ENCODE data around the gene SAP25.
"Not testable (repeated sequence)": the region's sequence is repeated elsewhere in the genome, so short reads cannot be mapped to it uniquely, and the experiment has no call there.

The SAP25 gene

DNA sequence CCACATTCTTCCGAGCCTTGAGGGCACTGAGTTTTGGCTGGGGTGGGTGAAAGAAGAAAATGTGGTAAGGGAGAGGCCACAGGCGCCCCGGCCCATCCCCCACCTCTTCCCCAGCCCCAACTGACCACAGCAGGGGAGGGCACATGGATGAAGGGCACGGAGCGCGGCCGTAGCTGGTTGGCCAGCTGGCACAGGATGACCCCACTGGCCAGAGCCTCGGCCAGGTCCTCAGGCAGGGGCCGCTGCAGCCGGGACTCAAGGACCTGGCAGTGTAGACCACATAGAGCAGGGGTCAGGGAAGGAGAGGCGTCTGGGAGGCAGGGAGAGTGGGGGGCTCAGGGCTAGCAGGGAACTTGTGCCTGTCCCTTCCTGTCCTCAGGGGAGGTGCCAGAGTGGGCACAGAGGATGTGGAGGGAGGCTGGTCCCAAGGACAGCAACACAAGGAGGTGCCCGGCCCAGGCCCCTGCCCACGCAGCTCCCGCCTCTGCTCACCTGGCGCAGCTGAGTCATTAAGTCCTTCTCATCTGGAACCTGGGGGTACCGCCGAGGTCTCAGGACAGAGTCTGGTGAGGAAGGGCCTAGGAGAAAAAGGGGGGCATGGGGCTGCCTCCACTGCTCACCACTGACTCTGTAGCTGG, 2.2 kb upstream of the SAP25 start:
- DNase-seq (ENCODE audit: low read depth), result no peak

DNA sequence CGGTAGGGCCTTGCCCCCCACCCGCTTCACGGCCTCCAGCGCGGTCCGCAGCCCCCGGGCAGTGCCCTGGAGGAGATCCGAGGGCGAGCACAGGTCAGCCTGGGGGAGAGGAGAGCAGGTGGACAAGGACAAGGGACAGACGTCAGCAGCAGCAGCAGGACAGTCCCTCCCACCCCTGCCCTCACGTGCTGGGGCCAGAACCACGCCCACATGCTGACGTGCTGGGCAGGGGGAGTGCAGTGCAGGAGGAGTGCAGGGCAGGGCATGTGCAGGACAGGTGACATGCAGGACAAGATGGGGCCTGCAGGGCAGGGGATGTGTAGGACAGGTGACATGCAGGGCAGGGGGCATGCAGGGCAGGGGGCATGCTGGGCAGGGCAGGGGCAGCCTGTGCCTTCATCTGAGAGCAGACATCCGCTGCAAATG, 1.5 kb upstream of the SAP25 start:
- no peak for DNase-seq (ENCODE audit: low read depth)

GRCh38 chr7:100574362-100575205, 884 bp upstream of the SAP25 start:
- DNase-seq (ENCODE audit: low read depth), result no peak

GRCh38 chr7:100572949-100573675, 588 bp downstream of the SAP25 start:
- DNase-seq (ENCODE audit: low read depth), result no peak

- DNase-seq (ENCODE audit: low read depth), result no peak
Observed at GRCh38 chr7:100572281-100572948, 1.3 kb downstream of the SAP25 start.

GRCh38 chr7:100571829-100572116, 1.9 kb downstream of the SAP25 start:
- DNase-seq (ENCODE audit: low read depth), result no peak

- DNase-seq (ENCODE audit: low read depth), result no peak
Observed at GRCh38 chr7:100570954-100571828, 2.5 kb downstream of the SAP25 start.

DNA sequence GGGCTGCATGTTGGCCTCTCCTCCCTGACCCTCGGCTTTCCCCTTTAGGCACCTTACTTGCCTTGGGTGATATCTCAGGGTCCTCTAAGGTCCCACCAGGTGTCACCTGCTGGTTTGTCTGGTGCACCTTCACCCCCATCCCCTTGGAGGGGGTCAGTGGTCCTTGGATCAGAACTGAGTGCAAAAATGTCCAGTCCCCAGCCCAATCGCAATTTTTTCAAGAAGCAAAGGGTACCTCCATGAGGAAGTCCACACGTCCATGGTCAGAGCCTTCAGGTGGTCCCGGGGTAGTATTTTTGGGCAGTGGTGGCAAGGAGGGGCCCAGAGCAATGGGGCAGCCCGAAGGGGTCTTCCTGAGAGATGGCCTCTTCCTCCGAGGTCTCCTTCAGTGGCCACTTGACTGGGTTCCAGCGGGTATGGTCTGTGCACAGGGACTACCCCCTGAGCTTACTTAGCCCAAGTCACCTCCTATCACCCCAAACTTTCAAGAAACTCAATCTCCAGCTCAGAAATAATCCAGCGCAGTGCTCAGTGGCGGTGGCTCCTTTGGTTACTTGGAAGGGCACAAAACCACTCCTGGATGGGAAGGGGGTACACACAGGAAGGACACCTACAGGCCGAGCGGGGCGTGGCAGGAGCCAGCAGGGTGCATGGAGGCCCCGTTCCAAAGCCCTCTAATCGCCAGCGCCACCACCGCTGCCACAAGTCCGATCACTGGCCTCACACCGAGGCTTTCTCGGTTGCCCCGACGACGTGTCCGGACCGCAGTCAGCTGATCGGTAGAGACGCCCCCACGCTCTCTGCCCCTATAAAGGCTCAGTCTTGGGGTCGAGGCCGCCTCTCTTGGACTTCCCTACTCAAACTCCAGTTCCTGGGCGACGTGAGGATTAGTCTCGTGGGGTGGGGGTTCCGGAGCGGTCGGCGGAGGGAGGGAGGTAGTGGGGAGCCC, 4.5 kb downstream of the SAP25 start:
- DNase-seq (ENCODE audit: low read depth), result peak; percentile 53

- no peak for DNase-seq (ENCODE audit: low read depth)
Observed at GRCh38 chr7:100568176-100568895, 5.4 kb downstream of the SAP25 start.

- no peak for DNase-seq (ENCODE audit: low read depth)
Observed at GRCh38 chr7:100567751-100568175, 5.9 kb downstream of the SAP25 start.

- DNase-seq (ENCODE audit: low read depth), result peak; percentile 28
Observed at GRCh38 chr7:100567031-100567730, 6.5 kb downstream of the SAP25 start.

DNA sequence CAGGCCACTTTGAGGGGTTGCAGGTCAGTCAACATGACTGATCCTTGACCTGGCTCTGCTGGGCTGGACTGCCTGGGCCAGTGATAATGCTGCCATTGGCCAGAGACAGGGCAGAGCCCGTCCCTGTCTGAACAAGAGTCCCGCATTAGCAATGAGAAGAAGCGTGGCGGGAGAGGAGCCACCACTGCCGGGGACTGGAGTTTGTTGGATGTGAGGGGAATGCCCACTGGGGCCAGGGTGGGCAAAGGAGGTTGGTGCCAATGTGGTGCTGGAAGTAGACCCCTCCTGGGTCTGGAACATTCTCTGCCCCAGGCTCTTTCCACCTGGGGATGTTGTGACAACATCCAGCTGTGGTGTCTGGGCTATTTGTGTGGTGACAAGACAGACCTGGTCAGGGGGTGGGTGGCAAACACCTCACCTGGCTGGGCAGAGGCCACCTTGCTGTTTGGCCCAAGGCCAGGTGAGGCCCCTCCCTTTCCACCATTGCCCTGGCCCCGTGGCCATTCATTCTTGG, 7.6 kb downstream of the SAP25 start:
- no peak for DNase-seq (ENCODE audit: low read depth)

GRCh38 chr7:100565133-100565571, 8.5 kb downstream of the SAP25 start:
- DNase-seq (ENCODE audit: low read depth), result no peak

DNA sequence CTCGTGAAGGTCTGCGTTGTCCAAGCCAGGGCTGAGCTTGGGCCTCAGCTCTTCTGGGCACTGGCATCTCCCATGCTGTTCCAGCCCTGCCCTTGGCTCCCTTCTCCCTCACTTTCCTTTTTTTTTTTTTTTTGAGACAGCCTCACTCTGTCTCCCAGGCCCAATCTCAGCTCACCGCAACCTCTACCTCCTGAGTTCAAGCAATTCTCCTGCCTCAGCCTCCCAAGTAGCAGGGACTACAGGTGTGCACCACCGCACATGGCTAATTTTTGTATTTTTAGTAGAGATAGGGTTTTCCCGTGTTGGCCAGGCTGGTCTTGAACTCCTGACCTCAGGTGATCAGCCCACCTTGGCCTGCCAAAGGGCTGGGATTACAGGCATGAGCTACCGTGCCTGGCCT, 9.3 kb downstream of the SAP25 start:
- not testable (repeated sequence) for DNase-seq (ENCODE audit: low read depth)

DNA sequence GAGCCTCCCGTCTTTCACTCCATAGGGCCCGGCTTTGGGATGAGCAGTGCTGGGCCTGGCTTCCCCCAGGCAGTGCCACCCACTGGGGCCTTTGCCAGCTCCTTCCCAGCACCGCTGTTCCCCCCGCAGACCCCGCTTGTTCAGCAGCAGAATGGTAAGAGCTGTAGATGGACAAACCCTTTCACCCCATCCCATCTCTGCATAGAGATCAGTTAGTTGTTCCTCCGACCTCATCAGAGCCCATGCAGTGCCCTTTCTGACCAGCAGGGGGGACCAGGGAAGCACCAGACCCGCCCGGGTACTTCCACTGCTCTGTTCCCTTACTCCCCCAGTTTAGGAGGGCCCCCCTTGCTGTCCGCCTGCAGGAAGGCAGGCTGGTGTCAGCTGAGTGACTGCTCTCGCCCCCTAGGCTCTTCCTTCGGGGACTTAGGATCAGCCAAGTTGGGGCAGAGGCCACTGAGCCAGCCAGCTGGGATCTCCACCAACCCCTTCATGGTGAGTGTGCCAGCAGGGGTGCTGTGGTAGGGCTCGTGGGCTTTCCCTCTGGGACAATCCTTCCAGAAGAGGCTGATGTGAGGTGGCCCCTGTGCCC, 9.8 kb downstream of the SAP25 start:
- peak; percentile 76 for DNase-seq (ENCODE audit: low read depth)

GRCh38 chr7:100563100-100563564, 10.6 kb downstream of the SAP25 start:
- DNase-seq (ENCODE audit: low read depth), result no peak

DNA sequence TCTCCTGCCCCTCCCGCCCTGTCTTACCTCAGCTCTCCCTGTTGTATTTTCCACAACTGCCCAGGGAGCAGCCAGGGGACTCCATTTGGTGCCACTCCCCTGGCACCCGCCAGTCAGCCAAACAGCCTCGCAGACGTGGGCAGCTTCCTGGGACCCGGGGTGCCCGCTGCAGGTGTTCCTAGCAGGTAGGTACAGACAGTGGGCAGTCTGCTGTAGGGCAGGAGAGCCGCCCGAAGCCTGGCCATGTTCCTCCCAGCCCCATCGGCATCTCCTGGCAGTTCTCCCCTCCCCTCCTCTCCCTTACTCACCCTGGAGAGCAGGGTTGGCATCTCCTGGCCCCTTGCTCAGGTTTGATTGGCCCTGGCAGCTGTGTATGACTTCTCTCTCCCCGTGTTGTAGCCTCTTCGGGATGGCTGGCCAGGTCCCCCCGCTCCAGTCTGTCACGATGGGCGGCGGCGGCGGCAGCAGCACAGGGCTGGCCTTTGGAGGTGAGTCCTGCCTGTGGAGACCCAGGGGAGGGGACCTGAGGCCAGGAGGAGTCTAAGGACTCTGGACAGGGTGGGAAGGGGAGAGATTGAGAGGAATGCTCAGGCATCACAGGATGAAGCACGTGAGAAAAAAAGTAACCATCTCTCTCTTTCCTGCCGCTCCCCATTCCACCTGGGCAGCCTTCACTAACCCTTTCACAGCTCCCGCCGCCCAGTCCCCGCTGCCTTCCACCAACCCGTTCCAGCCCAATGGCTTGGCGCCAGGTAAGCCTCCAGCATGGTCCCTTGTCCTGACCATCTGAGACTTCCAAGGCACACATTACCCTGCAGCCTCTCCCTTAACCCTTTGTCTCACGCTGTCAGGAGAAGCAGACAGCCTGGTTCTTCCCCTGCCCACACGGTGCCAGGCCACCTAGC, 11.3 kb downstream of the SAP25 start:
- DNase-seq (ENCODE audit: low read depth), result no peak
